Gastrocnemius medialis (tissue), 4 donors: ENCODE data around the gene BACE2.
"Not testable (repeated sequence)": the region's sequence is repeated elsewhere in the genome, so short reads cannot be mapped to it uniquely, and the experiment has no call there.

Source experiments
- POLR2A ChIP-seq, 2 donors: fragments of 450-650 bp; IDR thresholded peaks; one replicate each; pipeline ENCODE4 v1.6.1; 2017; ENCODE audit warnings: antibody characterized with exemption in 2 of 2, mild to moderate bottlenecking in 2 of 2, moderate library complexity in 2 of 2
- TF ChIP-seq, protein P1 (sequence below), 5 experiments: fragments of 450-650 bp in 3 of 5; fragments of 200-600 bp in 2 of 5; sonication (generic) in 2 of 5; IDR thresholded peaks in 4 of 5; conservative IDR thresholded peaks in 1 of 5; 1 replicate in 4 of 5; 2 replicates in 1 of 5; pipeline ENCODE4 v1.5.1; 2016 to 2019; ENCODE audit warnings: antibody characterized with exemption in 5 of 5, mild to moderate bottlenecking in 3 of 5, moderate library complexity in 3 of 5

DNA sequence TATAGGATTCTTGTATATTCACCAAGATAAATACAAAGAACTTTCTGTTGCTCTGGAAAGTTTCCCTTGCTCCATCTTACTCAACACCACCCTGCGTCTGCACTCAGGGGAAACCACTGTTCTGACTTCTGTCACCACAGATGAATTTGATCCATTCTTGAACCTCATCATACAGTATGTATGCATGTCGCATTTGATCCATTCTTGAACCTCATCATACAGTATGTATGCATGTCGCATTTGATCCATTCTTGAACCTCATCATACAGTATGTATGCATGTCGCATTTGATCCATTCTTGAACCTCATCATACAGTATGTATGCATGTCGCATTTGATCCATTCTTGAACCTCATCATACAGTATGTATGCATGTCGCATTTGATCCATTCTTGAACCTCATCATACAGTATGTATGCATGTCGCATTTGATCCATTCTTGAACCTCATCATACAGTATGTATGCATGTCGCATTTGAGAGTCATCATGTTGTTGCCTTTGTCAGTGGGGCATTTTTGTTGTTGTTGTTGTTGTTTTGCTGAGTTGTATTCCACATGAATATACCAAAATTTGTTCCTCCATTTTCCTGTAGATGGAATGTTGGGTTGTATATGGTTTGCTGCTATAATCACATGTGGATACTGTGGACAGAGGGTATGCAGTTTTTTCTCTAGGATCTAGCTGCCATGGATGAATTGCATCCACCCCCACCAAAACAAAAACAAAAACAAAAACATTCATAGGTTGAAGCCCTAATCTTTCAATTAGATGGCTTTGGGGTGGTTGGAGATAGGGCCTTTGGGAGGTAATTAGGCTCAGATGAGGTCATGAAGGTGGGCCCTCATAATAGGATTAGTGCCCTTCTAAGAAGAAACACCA, 145.6 kb downstream of the BACE2 start:
- TF ChIP-seq, protein P1, sequence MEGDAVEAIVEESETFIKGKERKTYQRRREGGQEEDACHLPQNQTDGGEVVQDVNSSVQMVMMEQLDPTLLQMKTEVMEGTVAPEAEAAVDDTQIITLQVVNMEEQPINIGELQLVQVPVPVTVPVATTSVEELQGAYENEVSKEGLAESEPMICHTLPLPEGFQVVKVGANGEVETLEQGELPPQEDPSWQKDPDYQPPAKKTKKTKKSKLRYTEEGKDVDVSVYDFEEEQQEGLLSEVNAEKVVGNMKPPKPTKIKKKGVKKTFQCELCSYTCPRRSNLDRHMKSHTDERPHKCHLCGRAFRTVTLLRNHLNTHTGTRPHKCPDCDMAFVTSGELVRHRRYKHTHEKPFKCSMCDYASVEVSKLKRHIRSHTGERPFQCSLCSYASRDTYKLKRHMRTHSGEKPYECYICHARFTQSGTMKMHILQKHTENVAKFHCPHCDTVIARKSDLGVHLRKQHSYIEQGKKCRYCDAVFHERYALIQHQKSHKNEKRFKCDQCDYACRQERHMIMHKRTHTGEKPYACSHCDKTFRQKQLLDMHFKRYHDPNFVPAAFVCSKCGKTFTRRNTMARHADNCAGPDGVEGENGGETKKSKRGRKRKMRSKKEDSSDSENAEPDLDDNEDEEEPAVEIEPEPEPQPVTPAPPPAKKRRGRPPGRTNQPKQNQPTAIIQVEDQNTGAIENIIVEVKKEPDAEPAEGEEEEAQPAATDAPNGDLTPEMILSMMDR (IDR thresholded peaks at IDR 0.05 in 4 of 5, conservative IDR thresholded peaks at IDR 0.05 in 1 of 5) = not testable (repeated sequence)
- not testable (repeated sequence) for TF ChIP-seq POLR2A (IDR thresholded peaks at IDR 0.05)
